HS-5 (cell line): ENCODE results near the gene TUBA1B.
A peak's percentile ranks its signal among the peaks of the same experiment; 100 is the strongest.

Experiments
- DNase-seq: peaks from one replicate; pipeline ENCODE4 v3.0.0-alpha.2; 2012; ENCODE audit warnings: low read depth

The TUBA1B gene

GRCh38 chr12:49126852-49127763 is 4.1 kb downstream of the TUBA1B start:
- no peak for DNase-seq

GRCh38 chr12:49121047-49121696 is 10.0 kb downstream of the TUBA1B start:
- no peak for DNase-seq

GRCh38 chr12:49111206-49111605 is 20.0 kb downstream of the TUBA1B start:
- DNase-seq, result no peak

- peak; percentile 95 for DNase-seq
Observed at GRCh38 chr12:49110464-49111155, 20.6 kb downstream of the TUBA1B start, which contains the start of gene LMBR1L. TSS of gene LMBR1L (minus strand) at chr12:49110847. CDS start at chr12:49110555, 292 bp downstream.

- no peak for DNase-seq
Observed at GRCh38 chr12:49109641-49110463, 21.3 kb downstream of the TUBA1B start.

GRCh38 chr12:49108958-49109404 is 22.2 kb downstream of the TUBA1B start:
- DNase-seq, result no peak

GRCh38 chr12:49105504-49106084 is 25.6 kb downstream of the TUBA1B start:
- DNase-seq, result no peak

GRCh38 chr12:49104822-49105221 is 26.4 kb downstream of the TUBA1B start:
- no peak for DNase-seq

- DNase-seq, result no peak
Observed at GRCh38 chr12:49100380-49100779, 30.8 kb downstream of the TUBA1B start.

GRCh38 chr12:49098703-49099102 is 32.5 kb downstream of the TUBA1B start:
- DNase-seq, result no peak

GRCh38 chr12:49098035-49098451 is 33.2 kb downstream of the TUBA1B start:
- no peak for DNase-seq

GRCh38 chr12:49097381-49097780 is 33.8 kb downstream of the TUBA1B start:
- no peak for DNase-seq

GRCh38 chr12:49094975-49095365 is 36.2 kb downstream of the TUBA1B start:
- DNase-seq, result no peak

- no peak for DNase-seq
Observed at GRCh38 chr12:49094160-49094974, 36.8 kb downstream of the TUBA1B start, which contains the start of gene DHH. TSS of gene DHH (minus strand) at chr12:49094801. CDS start at chr12:49094512, 289 bp downstream.

- DNase-seq, result no peak
Observed at GRCh38 chr12:49093792-49094159, 37.4 kb downstream of the TUBA1B start.

GRCh38 chr12:49092816-49093406 is 38.3 kb downstream of the TUBA1B start:
- DNase-seq, result no peak

- no peak for DNase-seq
Observed at GRCh38 chr12:49092086-49092815, 38.9 kb downstream of the TUBA1B start.

- no peak for DNase-seq
Observed at GRCh38 chr12:49091836-49092085, 39.4 kb downstream of the TUBA1B start.

GRCh38 chr12:49091056-49091835 is 39.9 kb downstream of the TUBA1B start:
- DNase-seq, result no peak
